Testis (tissue), 2 donors: ENCODE data around the gene HAS3.

ENCODE experiments used
- POLR2A ChIP-seq: fragments of 450-650 bp; IDR thresholded peaks from one replicate; pipeline ENCODE4 v1.6.1; 2017; ENCODE audit warnings: antibody characterized with exemption, mild to moderate bottlenecking, moderate library complexity
- TF ChIP-seq, protein P1 (sequence below), 3 experiments: fragments of 450-650 bp in 2 of 3; fragments of 200-600 bp in 1 of 3; sonication (generic) in 1 of 3; IDR thresholded peaks; one replicate each; pipeline ENCODE4 v1.5.1; 2016 to 2019; ENCODE audit warnings: antibody characterized with exemption in 3 of 3, mild to moderate bottlenecking in 2 of 3, moderate library complexity in 1 of 3

GRCh38 chr16:69138608-69139007 is 33.2 kb downstream of the HAS3 start:
- TF ChIP-seq, protein P1, sequence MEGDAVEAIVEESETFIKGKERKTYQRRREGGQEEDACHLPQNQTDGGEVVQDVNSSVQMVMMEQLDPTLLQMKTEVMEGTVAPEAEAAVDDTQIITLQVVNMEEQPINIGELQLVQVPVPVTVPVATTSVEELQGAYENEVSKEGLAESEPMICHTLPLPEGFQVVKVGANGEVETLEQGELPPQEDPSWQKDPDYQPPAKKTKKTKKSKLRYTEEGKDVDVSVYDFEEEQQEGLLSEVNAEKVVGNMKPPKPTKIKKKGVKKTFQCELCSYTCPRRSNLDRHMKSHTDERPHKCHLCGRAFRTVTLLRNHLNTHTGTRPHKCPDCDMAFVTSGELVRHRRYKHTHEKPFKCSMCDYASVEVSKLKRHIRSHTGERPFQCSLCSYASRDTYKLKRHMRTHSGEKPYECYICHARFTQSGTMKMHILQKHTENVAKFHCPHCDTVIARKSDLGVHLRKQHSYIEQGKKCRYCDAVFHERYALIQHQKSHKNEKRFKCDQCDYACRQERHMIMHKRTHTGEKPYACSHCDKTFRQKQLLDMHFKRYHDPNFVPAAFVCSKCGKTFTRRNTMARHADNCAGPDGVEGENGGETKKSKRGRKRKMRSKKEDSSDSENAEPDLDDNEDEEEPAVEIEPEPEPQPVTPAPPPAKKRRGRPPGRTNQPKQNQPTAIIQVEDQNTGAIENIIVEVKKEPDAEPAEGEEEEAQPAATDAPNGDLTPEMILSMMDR (IDR thresholded peaks at IDR 0.05): no peak
- no peak for TF ChIP-seq POLR2A
